Left renal pelvis (tissue), 4 donors: ENCODE results near the gene PARPBP. TPM values are rescaled to one million over a fixed set of nuclear protein-coding genes. Genes with fewer than 3 reads are reported as not detected.
"Not testable (repeated sequence)": the region's sequence is repeated elsewhere in the genome, so short reads cannot be mapped to it uniquely, and the experiment has no call there.

Experiments
- DNase-seq, 4 donors: peaks; one replicate each; pipeline ENCODE4 v3.0.0-alpha.2; 2013; ENCODE audit warnings: low read depth in 4 of 4, low spot score in 3 of 4
- polyA plus RNA-seq, 4 donors: library from polyadenylated mRNA; unstranded; fragments of 120-200 nt; gene quantifications; one replicate each; pipeline ENCODE4 v1.2.1, GENCODE V29; 2013; ENCODE audit not compliant: insufficient read length in 4 of 4

PARPBP gene
- polyA plus RNA-seq, 4 donors, result 13.8 to 16.9 (median 15.2) TPM

DNA sequence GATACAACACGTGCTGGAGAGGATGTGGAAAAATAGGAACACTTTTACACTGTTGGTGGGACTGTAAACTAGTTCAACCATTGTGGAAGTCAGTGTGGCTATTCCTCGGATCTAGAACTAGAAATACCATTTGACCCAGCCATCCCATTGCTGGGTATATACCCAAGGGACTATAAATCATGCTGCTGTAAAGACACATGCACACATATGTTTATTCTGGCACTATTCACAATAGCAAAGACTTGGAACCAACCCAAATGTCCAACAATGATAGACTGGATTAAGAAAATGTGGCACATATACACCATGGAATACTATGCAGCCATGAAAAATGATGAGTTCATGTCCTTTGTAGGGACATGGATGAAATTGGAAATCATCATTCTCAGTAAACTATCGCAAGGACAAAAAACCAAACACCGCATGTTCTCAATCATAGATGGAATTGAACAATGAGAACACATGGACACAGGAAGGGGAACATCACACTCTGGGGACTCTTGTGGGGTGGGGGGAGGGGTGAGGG is 27.1 kb downstream of the PARPBP start:
- DNase-seq, result not testable (repeated sequence)

DNA sequence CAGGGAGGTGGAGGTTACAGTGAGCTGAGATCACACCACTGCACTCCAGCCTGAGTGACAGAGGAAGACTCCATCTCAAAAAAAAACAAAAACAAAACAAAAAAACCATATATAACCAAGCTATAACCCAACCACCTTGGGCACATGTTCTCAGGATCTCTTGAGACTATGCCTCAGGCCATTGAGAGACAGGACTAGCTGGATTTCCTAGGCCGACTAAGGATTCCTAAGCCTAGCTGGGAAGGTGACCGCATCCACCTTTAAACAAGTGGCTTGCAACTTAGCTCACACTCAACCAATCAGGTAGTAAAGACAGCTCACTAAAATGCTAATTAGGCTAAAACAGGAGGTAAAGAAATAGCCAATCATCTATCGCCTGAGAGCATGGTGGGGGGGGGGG is 35.2 kb downstream of the PARPBP start:
- DNase-seq, result not testable (repeated sequence)

GRCh38 chr12:102163383-102163782 is 43.4 kb downstream of the PARPBP start:
- no peak for DNase-seq

- no peak for DNase-seq
These were observed 48.0 kb downstream of the PARPBP start for GRCh38 chr12:102167821-102168604.

- peak in 1 of 4 donors; percentile 2 for DNase-seq
These were observed 50.1 kb downstream of the PARPBP start for GRCh38 chr12:102169922-102170621.

DNA sequence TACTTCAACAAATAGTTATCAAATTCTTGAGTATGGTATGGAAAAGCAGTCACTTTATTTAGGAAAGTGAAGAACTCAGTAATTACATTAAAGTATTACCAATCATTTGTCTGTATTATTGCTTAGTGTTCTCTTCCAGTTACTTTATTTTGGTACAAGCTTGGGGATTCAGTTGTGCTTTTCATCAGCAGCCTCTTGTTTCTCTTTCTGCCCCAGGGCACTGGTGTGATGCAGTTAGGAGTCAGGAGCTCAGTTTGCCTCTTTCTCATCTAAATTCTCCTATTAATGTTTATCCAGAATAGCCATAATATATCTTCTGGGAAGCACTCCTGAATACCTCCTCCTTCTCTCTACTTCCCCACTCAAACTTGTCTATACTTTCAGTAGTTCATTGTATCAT is 52.0 kb downstream of the PARPBP start:
- DNase-seq, result no peak

GRCh38 chr12:102172436-102172835 is 52.5 kb downstream of the PARPBP start:
- DNase-seq, result no peak

DNA sequence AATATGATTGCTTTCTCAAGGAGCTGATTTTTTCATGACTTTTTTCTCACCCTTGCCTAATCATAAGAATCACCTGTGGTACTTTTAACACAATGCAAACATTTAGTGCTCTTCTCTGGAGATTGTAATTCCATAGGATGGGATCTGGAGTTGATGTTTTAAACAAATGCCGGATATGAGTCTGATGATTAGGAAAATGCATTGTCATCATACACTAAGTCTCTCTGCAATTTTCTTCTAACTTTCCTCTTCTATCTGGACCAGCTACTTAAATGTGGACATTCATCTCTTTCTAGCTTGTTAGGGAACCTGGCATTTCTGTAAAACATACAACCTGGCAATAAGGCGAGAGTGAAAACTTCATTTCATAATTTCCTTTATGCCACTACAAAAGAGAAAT is 54.1 kb downstream of the PARPBP start:
- DNase-seq, result no peak

DNA sequence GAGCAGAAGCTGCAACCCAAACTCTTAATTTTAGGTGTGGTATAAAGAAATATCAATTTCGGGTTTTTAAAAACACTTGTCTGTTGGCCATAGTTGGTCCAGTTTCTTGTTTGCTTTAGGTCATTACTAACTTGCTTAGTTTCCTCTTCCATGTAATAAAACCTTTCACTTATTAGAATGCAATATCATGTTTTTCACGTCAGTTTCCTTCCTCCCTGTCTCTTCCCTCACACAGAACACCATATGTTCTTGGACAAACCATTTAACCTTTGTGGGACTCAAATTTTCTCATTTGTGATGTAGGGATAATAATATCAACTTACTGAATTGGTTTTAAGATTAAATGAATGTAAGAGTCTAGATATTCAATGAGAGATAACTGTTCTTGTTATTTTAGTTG is 54.8 kb downstream of the PARPBP start:
- DNase-seq, result no peak

DNA sequence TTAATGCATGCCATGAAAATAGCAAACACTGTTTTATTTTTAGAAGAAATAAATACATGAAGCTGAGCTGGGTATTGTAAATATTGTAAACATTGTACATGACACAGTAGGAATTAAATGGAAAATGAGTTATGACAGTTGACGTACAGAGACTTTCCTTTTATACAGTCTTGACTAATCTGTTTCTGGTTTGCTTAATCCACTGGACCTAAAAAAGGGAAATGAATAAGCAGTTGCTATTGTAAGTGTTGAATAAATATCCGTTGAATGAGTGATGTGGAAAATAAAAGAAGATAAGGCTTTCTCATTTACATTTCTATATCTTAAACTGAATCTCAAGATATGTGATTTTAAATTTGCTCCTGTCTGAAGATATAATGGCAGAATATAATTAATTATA is 62.7 kb downstream of the PARPBP start:
- no peak for DNase-seq

- DNase-seq, result no peak
These were observed 75.8 kb downstream of the PARPBP start for GRCh38 chr12:102195826-102196225.

GRCh38 chr12:102197789-102198188 is 77.8 kb downstream of the PARPBP start, which contains the start of gene PMCH:
TSS of gene PMCH (minus strand) at chr12:102197833. CDS start at chr12:102197770, 63 bp downstream.
- no peak for DNase-seq

- no peak for DNase-seq
These were observed 81.6 kb downstream of the PARPBP start for GRCh38 chr12:102201436-102202061.

DNA sequence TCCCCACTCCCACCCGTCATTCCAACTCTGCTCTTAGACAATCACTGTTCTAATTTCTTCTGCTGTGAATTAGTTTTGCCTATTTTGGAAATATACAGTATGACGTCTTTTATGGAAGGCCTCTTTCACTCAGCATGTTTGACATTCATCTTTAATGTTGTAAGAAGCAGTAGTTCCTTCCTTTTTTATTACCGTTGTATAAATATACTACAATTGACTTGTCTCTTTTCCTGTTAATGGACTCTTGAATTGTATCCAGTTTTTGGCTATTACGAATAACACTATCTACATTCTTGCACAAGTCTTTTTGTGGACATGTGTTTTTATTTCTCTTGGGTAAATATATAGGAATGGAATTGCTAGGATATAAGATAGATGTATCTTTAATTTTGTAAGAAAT is 82.6 kb downstream of the PARPBP start:
- no peak for DNase-seq

GRCh38 chr12:102204025-102204424 is 84.0 kb downstream of the PARPBP start:
- DNase-seq, result no peak

DNA sequence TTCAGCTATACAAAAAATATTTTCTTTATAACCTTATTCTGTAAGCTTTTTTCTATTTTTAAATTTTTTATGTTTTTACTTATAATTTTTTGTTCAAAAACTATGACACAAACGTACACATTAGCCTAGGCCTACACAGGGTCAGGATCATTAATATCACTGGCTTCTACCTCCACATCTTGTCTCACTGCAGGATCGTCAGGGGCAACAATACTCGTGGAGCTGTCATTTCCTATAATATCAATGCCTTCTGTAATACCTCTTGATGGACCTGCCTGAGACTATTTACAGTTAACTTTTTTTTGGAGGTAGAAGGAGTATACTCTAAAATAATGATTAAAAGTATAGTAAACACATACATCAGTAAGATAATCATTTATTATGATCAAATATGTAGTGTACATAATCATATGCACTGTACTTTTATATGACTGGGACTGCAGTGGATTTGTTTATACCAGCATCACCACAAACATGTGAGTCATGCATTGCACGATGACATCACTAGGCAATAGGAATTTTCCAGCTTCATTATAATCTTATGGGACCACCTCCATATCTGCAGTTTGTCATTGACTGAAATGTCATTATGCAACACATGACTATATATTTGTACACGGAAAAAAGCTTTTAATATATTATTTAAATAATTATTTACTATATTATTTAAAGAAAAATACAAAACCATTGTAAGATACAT is 96.2 kb downstream of the PARPBP start:
- no peak for DNase-seq

- DNase-seq, result no peak
These were observed 100.8 kb downstream of the PARPBP start for GRCh38 chr12:102220736-102221135.

DNA sequence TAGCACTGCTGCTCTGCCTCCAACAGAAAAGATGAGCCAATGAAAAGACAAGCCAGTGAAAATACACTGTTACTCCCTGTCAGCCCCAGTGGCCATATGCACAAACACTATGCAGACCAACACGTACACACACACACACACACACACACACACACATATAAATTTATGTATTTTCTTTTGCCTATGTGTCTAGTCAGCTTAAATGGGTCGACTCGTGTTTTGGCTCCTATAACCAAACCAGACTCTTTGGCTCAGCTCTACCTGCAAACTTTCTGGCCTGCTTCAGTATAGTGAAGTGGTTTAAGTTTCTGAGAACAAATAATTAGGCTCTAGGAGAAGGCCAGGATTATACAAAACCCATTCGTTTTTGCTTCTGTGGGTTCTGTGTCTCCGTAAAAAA is 108.0 kb downstream of the PARPBP start:
- DNase-seq, result no peak

DNA sequence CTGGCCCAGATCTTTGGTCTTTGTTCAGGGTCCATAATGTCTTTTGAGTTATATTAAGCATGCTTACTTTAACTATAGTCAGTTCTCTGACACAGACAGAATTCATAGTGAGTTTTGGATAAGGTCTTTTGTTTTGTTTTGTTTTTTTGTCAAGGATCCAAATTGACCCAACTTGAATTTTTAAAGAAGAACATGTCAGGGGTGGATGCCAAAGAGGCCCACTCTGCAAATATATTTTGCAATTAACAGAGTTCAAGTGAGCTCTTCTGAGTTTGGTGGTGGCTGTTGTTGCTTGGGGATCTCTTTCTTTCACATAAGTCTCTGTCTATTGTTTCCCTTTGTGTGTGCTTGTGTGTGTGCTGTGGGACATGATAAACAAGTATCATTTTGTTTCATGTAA is 112.1 kb downstream of the PARPBP start:
- DNase-seq, result no peak

DNA sequence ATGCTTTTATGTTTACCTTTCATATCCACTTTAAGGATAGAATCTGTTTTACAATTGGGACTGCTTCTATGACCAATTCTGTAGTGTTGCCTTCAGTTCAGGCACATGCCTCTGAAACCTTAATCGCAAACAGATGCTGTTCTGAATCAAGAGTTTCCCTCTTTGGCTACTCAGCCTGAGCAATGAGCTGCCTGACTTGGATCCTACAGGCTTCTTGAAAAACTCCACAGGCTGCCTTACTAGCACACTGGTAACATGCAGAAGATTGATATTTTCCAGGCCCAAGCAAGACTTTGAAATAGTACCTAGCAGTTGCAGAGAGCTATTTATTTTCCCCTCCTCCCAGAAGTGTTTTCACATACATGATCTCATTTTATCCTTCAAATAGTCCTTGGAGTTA is 112.5 kb downstream of the PARPBP start:
- peak in 2 of 4 donors; percentile 3 to 7 for DNase-seq

- DNase-seq, result no peak
These were observed 114.6 kb downstream of the PARPBP start for GRCh38 chr12:102234599-102234998.
